GM11168 (cell line): ENCODE results near the gene CPEB4.

Experiments
- in situ Hi-C: fragments of 300-500 bp; cut with MboI; formaldehyde crosslinking; loops from one replicate; pipeline ENCODE4 v1.12.0; 2022; ENCODE audit warnings: low sequenced_read_pairs; ENCODE audit not compliant: unreplicated experiment

CPEB4 gene

GRCh38 chr5:173887610-173888472 lies at the start of gene CPEB4:
CPEB4 (plus strand) TSS chr5:173888349; CDS start chr5:173889734, 1,385 bp downstream.
- in situ Hi-C loops = no loop called here

- in situ Hi-C loops = no loop called here
Measured at GRCh38 chr5:173839117-173839713, 48.9 kb upstream of the CPEB4 start.

GRCh38 chr5:173840111-173840983 lies 47.8 kb upstream of the CPEB4 start:
- in situ Hi-C loops = no loop called here

GRCh38 chr5:173841710-173842109 lies 46.4 kb upstream of the CPEB4 start:
- in situ Hi-C loops = no loop called here

GRCh38 chr5:173843794-173844193 lies 44.4 kb upstream of the CPEB4 start:
- in situ Hi-C loops = no loop called here

GRCh38 chr5:173845321-173845720 lies 42.8 kb upstream of the CPEB4 start:
- in situ Hi-C loops = no loop called here

GRCh38 chr5:173846929-173847501 lies 41.1 kb upstream of the CPEB4 start:
- in situ Hi-C loops = no loop called here

- in situ Hi-C loops = no loop called here
Measured at GRCh38 chr5:173848986-173849596, 39.1 kb upstream of the CPEB4 start.

- in situ Hi-C loops = no loop called here
Measured at GRCh38 chr5:173849908-173850307, 38.2 kb upstream of the CPEB4 start.

- in situ Hi-C loops = no loop called here
Measured at GRCh38 chr5:173850659-173851058, 37.5 kb upstream of the CPEB4 start.

- in situ Hi-C loops = no loop called here
Measured at GRCh38 chr5:173851595-173852243, 36.4 kb upstream of the CPEB4 start.

GRCh38 chr5:173852790-173853359 lies 35.3 kb upstream of the CPEB4 start:
- in situ Hi-C loops = no loop called here

- in situ Hi-C loops = no loop called here
Measured at GRCh38 chr5:173853370-173854131, 34.6 kb upstream of the CPEB4 start.

GRCh38 chr5:173855162-173855994 lies 32.8 kb upstream of the CPEB4 start:
- in situ Hi-C loops = no loop called here

- in situ Hi-C loops = no loop called here
Measured at GRCh38 chr5:173855995-173856656, 32.0 kb upstream of the CPEB4 start.

- in situ Hi-C loops = no loop called here
Measured at GRCh38 chr5:173857234-173857633, 30.9 kb upstream of the CPEB4 start.

- in situ Hi-C loops = no loop called here
Measured at GRCh38 chr5:173858021-173858669, 30.0 kb upstream of the CPEB4 start.
